ENCODE results near the gene TMEM139. TPM values are rescaled to one million over a fixed set of nuclear protein-coding genes. Genes with fewer than 3 reads are reported as not detected.

TMEM139 gene
- total RNA-seq, 1 experiment from 2014 or later = not detected

DNA sequence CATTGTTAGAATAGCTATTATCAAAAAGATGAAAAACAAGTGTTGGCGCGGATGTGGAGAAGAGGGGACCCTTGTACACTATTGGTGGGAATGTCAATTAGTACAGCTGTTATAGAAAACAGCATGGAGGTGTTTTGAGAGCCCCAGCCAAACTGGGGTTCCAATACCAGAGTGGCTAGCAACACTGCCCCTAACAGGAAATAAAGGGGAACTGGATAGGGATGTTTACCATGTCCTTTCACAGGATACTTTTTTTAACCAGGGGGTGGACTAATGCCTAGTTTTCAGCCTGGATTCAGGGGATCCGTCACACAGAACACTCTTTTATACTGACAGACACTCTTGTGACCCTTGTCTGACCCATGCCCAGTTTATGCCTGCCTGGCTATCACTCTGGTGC, 28.4 kb upstream of the TMEM139 start:
- TF ChIP-seq EZH2 (IDR thresholded peaks at IDR 0.05; ENCODE audit: borderline replicate concordance, low read depth, low read length, poor library complexity, severe bottlenecking) = no peak
- TF ChIP-seq, protein P1, sequence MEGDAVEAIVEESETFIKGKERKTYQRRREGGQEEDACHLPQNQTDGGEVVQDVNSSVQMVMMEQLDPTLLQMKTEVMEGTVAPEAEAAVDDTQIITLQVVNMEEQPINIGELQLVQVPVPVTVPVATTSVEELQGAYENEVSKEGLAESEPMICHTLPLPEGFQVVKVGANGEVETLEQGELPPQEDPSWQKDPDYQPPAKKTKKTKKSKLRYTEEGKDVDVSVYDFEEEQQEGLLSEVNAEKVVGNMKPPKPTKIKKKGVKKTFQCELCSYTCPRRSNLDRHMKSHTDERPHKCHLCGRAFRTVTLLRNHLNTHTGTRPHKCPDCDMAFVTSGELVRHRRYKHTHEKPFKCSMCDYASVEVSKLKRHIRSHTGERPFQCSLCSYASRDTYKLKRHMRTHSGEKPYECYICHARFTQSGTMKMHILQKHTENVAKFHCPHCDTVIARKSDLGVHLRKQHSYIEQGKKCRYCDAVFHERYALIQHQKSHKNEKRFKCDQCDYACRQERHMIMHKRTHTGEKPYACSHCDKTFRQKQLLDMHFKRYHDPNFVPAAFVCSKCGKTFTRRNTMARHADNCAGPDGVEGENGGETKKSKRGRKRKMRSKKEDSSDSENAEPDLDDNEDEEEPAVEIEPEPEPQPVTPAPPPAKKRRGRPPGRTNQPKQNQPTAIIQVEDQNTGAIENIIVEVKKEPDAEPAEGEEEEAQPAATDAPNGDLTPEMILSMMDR (conservative IDR thresholded peaks at IDR 0.05; ENCODE audit: low read depth, low read length) = 0 out of 2 replicates have a peak, but pooled peaks have one; percentile 20
- no TSS peak for BruUV-seq (replicated peaks)
- Histone ChIP-seq H3K4me1 (ENCODE audit: insufficient read depth, low read length, poor library complexity, severe bottlenecking) (no peaks in the 10 kb centered on the region), H3K9me3 (ENCODE audit: low read depth, low read length, poor library complexity, severe bottlenecking) (peaks cover 8% of the 10 kb centered on the region), H3K4me3 (ENCODE audit: low read depth, low read length, poor library complexity, severe bottlenecking) (no peak overlapping the region), H3K27ac (ENCODE audit: low read depth, low read length, poor library complexity, severe bottlenecking) (no peak overlapping the region), H3K27me3 (replicated peaks; ENCODE audit: insufficient read depth, low read depth, low read length, poor library complexity) (no peaks in the 10 kb centered on the region), H3K36me3 (ENCODE audit: insufficient read depth, low read length, poor library complexity, severe bottlenecking) (no peaks in the 10 kb centered on the region)
- POLR2A ChIA-PET (ENCODE audit: low non-redundant PET) = no interaction called here
- no peak for DNase-seq (ENCODE audit: low spot score)
- intact Hi-C loops (cut with micrococcal nuclease; ENCODE audit: unreplicated experiment) = no loop called here
- CTCF ChIA-PET = interaction anchor here (1.3 kb wide), 1 partner anchor 16 kb away, joined by 3 read pairs; no protein-coding TSS in a partner anchor

DNA sequence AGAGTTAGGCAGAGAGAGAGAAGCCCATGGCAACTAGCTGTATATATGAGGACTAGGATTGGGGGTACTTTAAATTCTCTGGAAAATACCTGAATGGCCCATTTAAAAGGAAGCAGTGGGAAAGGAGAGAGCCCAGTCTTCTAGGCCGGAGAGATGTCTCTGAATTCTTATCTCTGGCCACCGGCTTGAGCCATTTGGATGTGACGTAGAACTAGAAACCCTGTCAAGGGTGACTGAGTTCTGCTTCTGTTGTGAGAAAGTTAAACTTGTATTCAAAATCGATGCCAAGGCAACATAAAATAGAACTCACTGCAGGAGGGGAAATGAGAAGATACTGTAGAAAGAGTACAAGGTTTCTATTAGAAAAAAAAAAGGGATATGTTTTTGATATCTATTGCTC, 27.8 kb upstream of the TMEM139 start:
- H3K27ac ChIP-seq (ENCODE audit: low read depth, low read length, poor library complexity, severe bottlenecking) = no peak overlapping the region
- H3K36me3 ChIP-seq (ENCODE audit: insufficient read depth, low read length, poor library complexity, severe bottlenecking) = no peaks in the 10 kb centered on the region
- CTCF ChIA-PET = no interaction called here
- TF ChIP-seq EZH2 (IDR thresholded peaks at IDR 0.05; ENCODE audit: borderline replicate concordance, low read depth, low read length, poor library complexity, severe bottlenecking) = no peak
- TF ChIP-seq, protein P1 (conservative IDR thresholded peaks at IDR 0.05; ENCODE audit: low read depth, low read length) = no peak
- POLR2A ChIA-PET (ENCODE audit: low non-redundant PET) = no interaction called here
- DNase-seq (ENCODE audit: low spot score) = no peak
- intact Hi-C loops (cut with micrococcal nuclease; ENCODE audit: unreplicated experiment) = no loop called here
- no TSS peak for BruUV-seq (replicated peaks)
- peaks cover 8% of the 10 kb centered on the region for H3K9me3 ChIP-seq (ENCODE audit: low read depth, low read length, poor library complexity, severe bottlenecking)
- H3K4me3 ChIP-seq (ENCODE audit: low read depth, low read length, poor library complexity, severe bottlenecking) = no peak overlapping the region
- H3K27me3 ChIP-seq (replicated peaks; ENCODE audit: insufficient read depth, low read depth, low read length, poor library complexity) = no peaks in the 10 kb centered on the region
- no peaks in the 10 kb centered on the region for H3K4me1 ChIP-seq (ENCODE audit: insufficient read depth, low read length, poor library complexity, severe bottlenecking)

DNA sequence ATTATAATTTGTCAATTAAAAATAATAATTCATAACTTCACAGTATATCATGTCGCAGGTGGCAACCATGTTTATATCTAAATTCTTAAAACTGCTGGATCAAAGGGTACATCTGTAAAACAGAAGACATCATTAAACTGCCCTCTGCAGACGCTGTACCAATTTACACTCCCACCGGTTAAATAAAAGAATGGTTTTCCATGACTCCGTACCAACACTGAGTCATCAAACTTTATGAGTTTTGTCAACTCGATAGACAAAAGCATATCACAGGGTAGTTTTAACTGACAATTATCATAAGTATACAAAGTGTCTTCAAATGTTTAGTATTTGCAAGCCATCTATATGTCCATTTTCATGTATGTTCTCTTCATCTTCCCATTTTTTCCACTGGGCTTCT, 27.3 kb upstream of the TMEM139 start:
- ChIA-PET POLR2A (ENCODE audit: low non-redundant PET) (no interaction called here), CTCF (no interaction called here)
- no TSS peak for BruUV-seq (replicated peaks)
- TF ChIP-seq, protein P1 (conservative IDR thresholded peaks at IDR 0.05; ENCODE audit: low read depth, low read length) = no peak
- TF ChIP-seq EZH2 (IDR thresholded peaks at IDR 0.05; ENCODE audit: borderline replicate concordance, low read depth, low read length, poor library complexity, severe bottlenecking) = no peak
- no peaks in the 10 kb centered on the region for H3K36me3 ChIP-seq (ENCODE audit: insufficient read depth, low read length, poor library complexity, severe bottlenecking)
- H3K27ac ChIP-seq (ENCODE audit: low read depth, low read length, poor library complexity, severe bottlenecking) = no peak overlapping the region
- no peaks in the 10 kb centered on the region for H3K27me3 ChIP-seq (replicated peaks; ENCODE audit: insufficient read depth, low read depth, low read length, poor library complexity)
- DNase-seq (ENCODE audit: low spot score) = peak; percentile 39
- no peak overlapping the region for H3K4me3 ChIP-seq (ENCODE audit: low read depth, low read length, poor library complexity, severe bottlenecking)
- no peaks in the 10 kb centered on the region for H3K4me1 ChIP-seq (ENCODE audit: insufficient read depth, low read length, poor library complexity, severe bottlenecking)
- intact Hi-C loops (cut with micrococcal nuclease; ENCODE audit: unreplicated experiment) = no loop called here
- peaks cover 8% of the 10 kb centered on the region for H3K9me3 ChIP-seq (ENCODE audit: low read depth, low read length, poor library complexity, severe bottlenecking)

Measured in A673 (cell line).